ENCODE data around the gene ZP1. TPM values are rescaled to one million over a fixed set of nuclear protein-coding genes. Genes with fewer than 3 reads are reported as not detected.

ZP1 gene
- total RNA-seq, 4 donors from 2014 or later = not detected

DNA sequence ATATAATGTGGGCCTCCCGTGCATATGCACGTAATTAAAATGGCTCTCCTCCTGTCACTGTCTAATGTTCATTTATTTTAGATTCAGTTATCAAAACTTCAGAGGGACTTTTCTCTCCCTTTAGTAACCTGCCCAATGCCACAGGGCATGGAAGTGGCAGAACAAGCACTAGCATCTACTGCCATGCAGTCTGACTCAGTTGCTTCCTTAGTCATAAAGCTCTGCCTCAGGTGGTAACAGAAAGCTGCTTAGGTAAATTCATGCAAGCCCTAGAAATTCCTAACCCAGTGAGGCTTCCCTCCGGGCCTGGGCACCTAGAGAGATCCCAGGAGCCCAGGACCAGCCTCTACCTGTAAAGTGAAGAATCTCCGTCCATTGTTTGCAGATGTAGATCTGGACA lies 30.2 kb downstream of the ZP1 start:
- in situ Hi-C loops (cut with MboI; ENCODE audit: low pct_ligation_motif_present in 1 of 4, low pct_unique_long_range_greater_than_20kb in 1 of 4, low sequenced_read_pairs in 3 of 4) (loop anchor here (5.0 to 10.0 kb wide), 2 partner anchors 63 to 65 kb away; no protein-coding TSS in a partner anchor), intact Hi-C loops (cut with DNase I; ENCODE audit: low total_unique reads) (loop anchor here (5.0 kb wide), 1 partner anchor 65 kb away; no protein-coding TSS in a partner anchor)
- no peak for DNase-seq
- H3K4me1 ChIP-seq = peaks cover 0 to 10% (median 0%) of the 10 kb centered on the region in 4 donors
- H3K4me3 ChIP-seq = no peak overlapping the region
- 95 to 97% methylated on average over 4 of the region's 4 CpGs for WGBS, 2 donors (ENCODE audit: low coverage in 1 of 2)
- TF ChIP-seq EP300 (IDR thresholded peaks at IDR 0.05; ENCODE audit: low read depth) = no peak
- no peak for TF ChIP-seq POLR2A (IDR thresholded peaks at IDR 0.05)
- TF ChIP-seq, protein P1, sequence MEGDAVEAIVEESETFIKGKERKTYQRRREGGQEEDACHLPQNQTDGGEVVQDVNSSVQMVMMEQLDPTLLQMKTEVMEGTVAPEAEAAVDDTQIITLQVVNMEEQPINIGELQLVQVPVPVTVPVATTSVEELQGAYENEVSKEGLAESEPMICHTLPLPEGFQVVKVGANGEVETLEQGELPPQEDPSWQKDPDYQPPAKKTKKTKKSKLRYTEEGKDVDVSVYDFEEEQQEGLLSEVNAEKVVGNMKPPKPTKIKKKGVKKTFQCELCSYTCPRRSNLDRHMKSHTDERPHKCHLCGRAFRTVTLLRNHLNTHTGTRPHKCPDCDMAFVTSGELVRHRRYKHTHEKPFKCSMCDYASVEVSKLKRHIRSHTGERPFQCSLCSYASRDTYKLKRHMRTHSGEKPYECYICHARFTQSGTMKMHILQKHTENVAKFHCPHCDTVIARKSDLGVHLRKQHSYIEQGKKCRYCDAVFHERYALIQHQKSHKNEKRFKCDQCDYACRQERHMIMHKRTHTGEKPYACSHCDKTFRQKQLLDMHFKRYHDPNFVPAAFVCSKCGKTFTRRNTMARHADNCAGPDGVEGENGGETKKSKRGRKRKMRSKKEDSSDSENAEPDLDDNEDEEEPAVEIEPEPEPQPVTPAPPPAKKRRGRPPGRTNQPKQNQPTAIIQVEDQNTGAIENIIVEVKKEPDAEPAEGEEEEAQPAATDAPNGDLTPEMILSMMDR (IDR thresholded peaks at IDR 0.05) = no peak
- no peak for TF ChIP-seq POLR2AphosphoS5 (IDR thresholded peaks at IDR 0.05)
- H3K36me3 ChIP-seq = peaks cover 0 to 73% (median 30%) of the 10 kb centered on the region in 4 donors
- no peaks in the 10 kb centered on the region for H3K9me3 ChIP-seq
- H3K27ac ChIP-seq = no peak overlapping the region
- H3K27me3 ChIP-seq = no peaks in the 10 kb centered on the region

DNA sequence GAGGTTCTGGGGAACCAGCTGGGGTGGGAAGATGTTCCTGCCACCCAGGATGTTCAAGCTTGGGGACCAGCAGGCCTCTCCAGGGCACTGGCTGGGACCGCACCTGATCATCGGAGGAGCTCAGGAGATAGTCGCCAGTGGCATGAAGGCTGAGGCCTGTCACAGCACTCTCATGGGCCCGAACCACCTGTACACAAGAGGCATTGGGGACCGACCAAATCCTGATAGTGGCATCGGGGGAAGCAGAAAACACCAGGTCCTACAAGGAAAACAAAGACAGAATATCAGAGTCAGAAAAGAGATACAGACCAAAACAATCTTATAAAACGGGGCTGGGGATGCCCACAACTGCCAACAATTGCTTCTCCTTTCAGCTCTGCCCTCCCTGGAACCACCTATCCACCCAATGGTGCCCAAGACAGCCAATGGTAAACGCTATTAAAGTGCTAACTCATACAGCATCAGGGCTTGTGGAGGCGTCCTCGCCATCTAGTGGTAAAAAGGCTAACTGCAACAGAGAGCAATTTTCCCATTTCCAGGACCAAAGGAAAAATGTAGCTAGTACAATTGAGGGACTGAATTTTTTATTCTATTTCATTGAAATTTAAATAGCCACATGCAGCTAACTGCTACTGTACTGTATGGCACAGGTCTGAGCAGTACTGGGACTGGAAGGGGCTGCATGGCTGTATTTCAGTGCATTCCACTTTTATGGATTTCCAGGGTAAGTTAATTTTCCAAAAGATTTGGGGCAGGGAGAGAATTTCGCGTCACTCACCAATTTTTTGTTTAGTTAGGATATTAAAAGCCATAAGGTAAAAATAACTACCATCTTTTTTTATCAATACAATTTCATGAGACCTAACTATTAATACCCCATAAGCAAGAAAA lies 31.9 kb downstream of the ZP1 start:
- DNase-seq = no peak

GRCh38 chr11:60899977-60900376 lies 32.6 kb downstream of the ZP1 start:
- intact Hi-C loops (cut with DNase I; ENCODE audit: low total_unique reads) = loop anchor here (5.0 kb wide), 1 partner anchor 68 kb away; no protein-coding TSS in a partner anchor
- Histone ChIP-seq H3K27me3 (no peaks in the 10 kb centered on the region), H3K36me3 (peaks cover 0 to 62% (median 28%) of the 10 kb centered on the region in 4 donors), H3K27ac (no peak overlapping the region), H3K9me3 (no peaks in the 10 kb centered on the region), H3K4me1 (peaks cover 5 to 15% (median 11%) of the 10 kb centered on the region in 4 donors), H3K4me3 (no peak overlapping the region)
- in situ Hi-C loops (cut with MboI; ENCODE audit: low pct_ligation_motif_present in 1 of 4, low pct_unique_long_range_greater_than_20kb in 1 of 4, low sequenced_read_pairs in 3 of 4) = loop anchor here (5.0 to 10.0 kb wide), 2 partner anchors 65 to 68 kb away; no protein-coding TSS in a partner anchor
- 70 to 76% methylated on average over 4 of the region's 4 CpGs for WGBS, 2 donors (ENCODE audit: low coverage in 1 of 2)
- TF ChIP-seq EP300 (IDR thresholded peaks at IDR 0.05; ENCODE audit: low read depth) = no peak
- no peak for TF ChIP-seq POLR2AphosphoS5 (IDR thresholded peaks at IDR 0.05)
- no peak for TF ChIP-seq POLR2A (IDR thresholded peaks at IDR 0.05)
- TF ChIP-seq, protein P1 (IDR thresholded peaks at IDR 0.05) = no peak
- no peak for DNase-seq

More for the DNA sequence above, 31.9 kb downstream of the ZP1 start:
- H3K36me3 ChIP-seq = peaks cover 0 to 65% (median 28%) of the 10 kb centered on the region in 4 donors
- H3K9me3 ChIP-seq = no peaks in the 10 kb centered on the region
- in situ Hi-C loops (cut with MboI; ENCODE audit: low pct_ligation_motif_present in 1 of 4, low pct_unique_long_range_greater_than_20kb in 1 of 4, low sequenced_read_pairs in 3 of 4) = loop anchor here (5.0 to 10.0 kb wide), 2 partner anchors 64 to 67 kb away; no protein-coding TSS in a partner anchor
- H3K4me3 ChIP-seq = no peak overlapping the region
- H3K27me3 ChIP-seq = no peaks in the 10 kb centered on the region
- intact Hi-C loops (cut with DNase I; ENCODE audit: low total_unique reads) = loop anchor here (5.0 kb wide), 1 partner anchor 67 kb away; no protein-coding TSS in a partner anchor
- TF ChIP-seq POLR2A (IDR thresholded peaks at IDR 0.05) (no peak), POLR2AphosphoS5 (IDR thresholded peaks at IDR 0.05) (no peak)
- TF ChIP-seq, protein P1 (IDR thresholded peaks at IDR 0.05) = peak; percentile 89 to 97 (median 94)
- H3K27ac ChIP-seq = no peak overlapping the region
- WGBS, 2 donors (ENCODE audit: low coverage in 1 of 2) = 26 to 58% methylated on average over 6 to 12 of the region's 12 CpGs
- peaks cover 0 to 10% (median 4%) of the 10 kb centered on the region in 4 donors for H3K4me1 ChIP-seq

DNA sequence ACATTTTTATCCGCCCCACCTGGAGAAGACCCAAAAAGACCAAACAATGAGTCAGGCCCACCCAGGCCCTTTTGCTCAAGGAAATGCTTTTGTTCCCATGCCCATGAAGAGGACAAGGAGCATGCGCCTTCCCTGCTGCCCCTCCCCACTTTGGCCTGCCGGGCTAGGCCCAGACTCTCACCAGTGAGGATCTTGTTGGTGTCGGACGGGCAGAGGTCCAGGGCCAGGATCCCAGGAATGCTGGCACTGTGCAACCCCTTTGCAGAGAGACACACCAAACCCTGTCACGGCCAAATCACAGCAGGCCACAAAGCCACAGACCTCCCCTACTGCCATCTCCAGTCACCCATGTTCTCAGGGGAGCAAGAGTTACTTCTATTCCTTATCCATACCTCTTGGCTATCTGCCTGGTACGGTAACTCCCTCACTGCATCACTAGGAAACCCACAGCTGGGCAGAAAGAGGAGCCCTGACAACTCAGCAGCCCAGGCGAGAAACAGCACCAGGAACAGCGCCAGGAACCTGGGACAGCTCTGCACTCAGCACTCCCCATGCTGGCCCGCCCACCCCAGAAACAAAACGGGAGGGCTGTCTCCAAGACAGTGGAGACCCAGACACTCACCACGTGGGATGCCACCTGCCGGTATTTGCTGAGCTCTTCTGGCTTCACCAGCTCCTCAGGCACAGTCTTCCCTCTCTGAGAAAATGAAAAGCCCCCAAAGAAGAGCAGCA lies 33.5 kb downstream of the ZP1 start:
- 60 to 84% methylated on average over 1 to 13 of the region's 13 CpGs for WGBS, 2 donors (ENCODE audit: low coverage in 1 of 2)
- Histone ChIP-seq H3K36me3 (peaks cover 0 to 54% (median 25%) of the 10 kb centered on the region in 4 donors), H3K9me3 (no peaks in the 10 kb centered on the region), H3K27ac (no peak overlapping the region), H3K27me3 (no peaks in the 10 kb centered on the region), H3K4me3 (no peak overlapping the region), H3K4me1 (peaks cover 9 to 24% (median 17%) of the 10 kb centered on the region in 4 donors)
- TF ChIP-seq POLR2AphosphoS5 (IDR thresholded peaks at IDR 0.05) = no peak
- no peak for TF ChIP-seq EP300 (IDR thresholded peaks at IDR 0.05; ENCODE audit: low read depth)
- TF ChIP-seq, protein P1 (IDR thresholded peaks at IDR 0.05) = no peak
- TF ChIP-seq POLR2A (IDR thresholded peaks at IDR 0.05) = no peak
- in situ Hi-C loops (cut with MboI; ENCODE audit: low pct_ligation_motif_present in 1 of 4, low pct_unique_long_range_greater_than_20kb in 1 of 4, low sequenced_read_pairs in 3 of 4) = no loop called here
- no peak for DNase-seq
- intact Hi-C loops (cut with DNase I; ENCODE audit: low total_unique reads) = no loop called here
